LNCaP clone FGC (cell line): ENCODE results near the gene PDE4D.

Experiments used
- DNase-seq: peaks from one replicate; pipeline ENCODE4 v3.0.0-alpha.2; 2011; ENCODE audit warnings: low read depth
- H3K4me3 ChIP-seq: 2 replicates; pipeline ENCODE4 v1.5.1; 2011; ENCODE audit warnings: mild to moderate bottlenecking, low read depth, low read length, control low read depth
- CTCF ChIP-seq: IDR thresholded peaks from 2 replicates; pipeline ENCODE4 v1.5.1; 2012; ENCODE audit warnings: mild to moderate bottlenecking; ENCODE audit not compliant: control insufficient read depth, insufficient read depth; ENCODE audit errors: extremely low read depth

The PDE4D gene

DNA sequence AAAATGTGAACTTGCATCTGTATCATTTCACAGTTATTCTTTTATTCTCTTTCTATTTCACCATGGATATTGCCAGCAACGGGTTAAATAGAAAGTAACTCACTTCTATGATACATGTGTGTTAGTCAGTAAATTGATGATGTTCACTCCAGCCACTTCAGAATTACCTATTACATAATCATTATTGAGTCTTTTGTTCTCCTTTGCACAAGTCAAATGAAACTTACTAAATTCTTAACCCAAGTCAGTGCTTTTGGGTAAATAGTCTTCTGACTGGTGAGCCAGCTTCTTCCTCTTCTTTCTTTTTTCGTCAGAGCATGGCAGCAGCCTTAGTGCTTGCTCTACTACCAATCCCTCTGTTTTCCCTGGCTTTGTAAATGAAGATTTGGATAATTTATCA, 966.3 kb downstream of the PDE4D start:
- H3K4me3 ChIP-seq: no peak overlapping the region
- no peak for DNase-seq
- no peak for TF ChIP-seq CTCF

GRCh38 chr5:58926541-58926935, 967.0 kb downstream of the PDE4D start:
- TF ChIP-seq CTCF: no peak
- DNase-seq: no peak
- H3K4me3 ChIP-seq: no peak overlapping the region

DNA sequence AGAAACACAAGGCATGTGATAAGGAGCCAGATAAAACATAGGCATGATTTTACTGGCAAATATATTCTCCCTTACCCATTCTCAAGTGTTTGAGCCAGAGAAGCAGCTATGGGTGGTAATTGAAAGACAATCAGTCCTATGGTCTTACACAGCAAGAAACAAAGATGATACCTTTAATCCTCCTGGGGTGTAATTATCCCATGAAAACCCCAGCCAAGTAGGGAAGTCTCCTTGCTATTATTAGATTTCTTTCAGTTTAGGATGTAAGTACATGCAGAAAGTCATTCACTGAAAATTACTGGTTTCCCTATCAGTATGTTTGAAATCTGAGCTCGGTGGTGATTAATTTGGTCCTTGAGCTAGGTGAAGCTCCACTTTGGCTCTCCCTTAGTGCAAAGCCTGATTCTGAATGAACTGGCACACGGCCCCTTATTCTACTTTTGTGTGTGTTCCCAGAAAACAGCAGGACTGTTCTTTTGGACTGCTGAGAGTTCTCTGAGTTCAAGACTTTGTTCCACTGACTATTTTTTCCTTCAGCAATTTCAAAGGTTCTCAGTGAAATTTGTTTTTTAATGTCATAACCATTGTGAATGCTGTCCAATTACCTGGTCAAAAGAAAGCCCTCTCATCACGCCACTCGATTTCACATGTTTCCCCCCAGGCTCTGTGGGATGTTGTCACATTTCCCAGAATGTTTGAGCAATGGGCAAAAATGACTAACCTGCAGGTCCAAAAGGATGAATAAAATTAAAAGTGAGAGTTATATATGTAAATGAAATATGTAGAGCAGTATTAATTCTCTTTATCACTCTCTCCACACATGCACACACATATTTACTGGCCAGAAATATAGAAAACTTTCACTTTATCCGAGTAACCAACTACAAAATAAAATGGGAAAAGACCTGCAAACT, 967.6 kb downstream of the PDE4D start:
- no peak overlapping the region for H3K4me3 ChIP-seq
- DNase-seq: no peak
- no peak for TF ChIP-seq CTCF

DNA sequence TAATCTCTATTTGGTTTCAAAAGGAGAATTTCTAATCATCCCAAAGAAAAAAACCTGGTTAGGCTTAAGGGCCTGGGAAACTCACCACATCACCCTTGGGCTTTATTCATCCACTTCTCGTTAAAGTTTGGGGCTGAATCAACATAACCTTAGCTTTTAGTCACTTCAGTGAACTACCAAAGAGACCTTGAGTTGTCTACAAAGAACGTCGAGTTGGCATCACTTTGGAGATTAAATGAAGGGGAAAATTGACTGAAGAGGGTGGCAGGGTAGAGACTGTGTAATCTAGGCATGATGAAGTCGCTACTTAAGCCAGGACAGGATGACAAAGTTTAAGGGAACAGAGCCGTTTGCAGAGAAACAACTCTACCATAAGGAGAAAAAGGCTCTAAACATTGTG, 969.2 kb downstream of the PDE4D start:
- H3K4me3 ChIP-seq: no peak overlapping the region
- no peak for DNase-seq
- TF ChIP-seq CTCF: no peak

GRCh38 chr5:58923355-58923754, 970.2 kb downstream of the PDE4D start:
- no peak for DNase-seq
- no peak overlapping the region for H3K4me3 ChIP-seq
- TF ChIP-seq CTCF: no peak

DNA sequence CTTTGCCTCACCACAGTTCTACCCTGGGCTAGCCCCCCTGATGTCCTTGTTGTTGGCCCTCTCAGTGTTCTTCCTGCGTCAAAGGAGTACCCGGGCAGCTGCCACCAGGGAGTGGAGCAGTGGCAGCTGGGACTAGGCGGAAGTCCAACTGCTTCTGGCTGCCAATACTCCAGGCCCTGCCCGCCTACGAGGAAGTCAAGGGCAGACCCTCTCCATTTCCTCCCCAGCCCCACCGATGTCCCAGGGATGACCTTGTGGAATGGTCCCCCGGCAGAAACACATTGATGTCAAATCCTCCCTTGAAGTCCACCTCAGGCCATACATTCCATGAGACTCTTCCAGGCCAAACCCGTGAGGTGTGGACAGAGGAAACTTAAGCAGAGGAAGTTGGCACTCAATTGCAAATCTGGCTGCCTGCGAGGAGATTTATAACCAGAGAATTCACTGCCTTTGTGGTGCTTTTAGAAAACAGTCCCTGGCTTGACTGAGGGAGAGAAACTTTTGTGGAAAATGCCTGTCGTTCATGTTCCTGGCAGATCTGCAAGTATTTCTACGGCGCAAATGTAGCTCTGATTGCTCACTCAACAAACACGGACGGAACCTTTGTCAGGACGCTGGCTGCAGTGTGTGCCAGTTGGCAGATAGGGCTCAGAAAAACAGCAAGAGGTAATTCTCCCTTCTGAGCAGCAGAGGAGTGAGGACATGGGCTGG, 970.9 kb downstream of the PDE4D start:
- no peak overlapping the region for H3K4me3 ChIP-seq
- DNase-seq: peak; percentile 78
- no peak for TF ChIP-seq CTCF
